Caco-2 (cell line): Measurements from ENCODE around the gene FAP. TPM values are rescaled to one million over a fixed set of nuclear protein-coding genes. Genes with fewer than 3 reads are reported as not detected.

Source experiments
- BruUV-seq: library from RNA; stranded (reverse); fragments of 400-500 nt; replicated peaks from 2 replicates; lab custom pipeline; 2021; lab: Mats Ljungman, UMichigan
- CTCF ChIA-PET: fragments of 300-600 bp; sonication (Branson Sonifier 250); formaldehyde crosslinking; loops from one replicate; lab custom pipeline; 2022; ENCODE audit warnings: antibody characterized with exemption; lab: Charles Lee
- POLR2A ChIA-PET: fragments of 300-600 bp; sonication (Branson Sonifier 250); formaldehyde crosslinking; loops from one replicate; lab custom pipeline; 2022; ENCODE audit warnings: antibody characterized with exemption; lab: Charles Lee
- DNase-seq, 2 experiments: peaks; one replicate each; pipeline versions ENCODE4 v3.0.0 to v3.0.0-alpha.2; 2020 to 2022
- H3K27me3 ChIP-seq: replicated peaks from 2 replicates; pipeline ENCODE4 v1.6.0; 2011; ENCODE audit warnings: low read length; ENCODE audit not compliant: control insufficient read depth, insufficient read depth
- H3K36me3 ChIP-seq: 2 replicates; pipeline ENCODE4 v1.5.1; 2011; ENCODE audit warnings: low read length; ENCODE audit not compliant: control insufficient read depth, insufficient read depth
- H3K4me1 ChIP-seq: fragments of 250-450 bp; sonication (Bioruptor Pico); 2 replicates; pipeline ENCODE4 v1.5.1; 2020; ENCODE audit warnings: mild to moderate bottlenecking
- H3K4me3 ChIP-seq: 2 replicates; pipeline ENCODE4 v1.5.1; 2011; ENCODE audit warnings: low read depth, mild to moderate bottlenecking, control low read depth, low read length
- H3K9me3 ChIP-seq: fragments of 250-450 bp; sonication (Bioruptor Pico); 2 replicates; pipeline ENCODE4 v1.5.1; 2020; ENCODE audit warnings: mild to moderate bottlenecking, moderate library complexity
- H3K27ac Mint-ChIP-seq: one replicate; pipeline ENCODE4 v1.8.0; 2022; ENCODE audit warnings: mixed read lengths; ENCODE audit not compliant: unreplicated experiment
- H3K27me3 Mint-ChIP-seq: one replicate; pipeline ENCODE4 v1.8.0; 2022; ENCODE audit warnings: mixed read lengths; ENCODE audit not compliant: insufficient read depth, unreplicated experiment
- H3K36me3 Mint-ChIP-seq: one replicate; pipeline ENCODE4 v1.8.0; 2022; ENCODE audit warnings: mild to moderate bottlenecking, mixed read lengths; ENCODE audit not compliant: insufficient read depth, unreplicated experiment
- H3K4me1 Mint-ChIP-seq: one replicate; pipeline ENCODE4 v1.8.0; 2022; ENCODE audit warnings: low read depth, mixed read lengths; ENCODE audit not compliant: unreplicated experiment
- H3K4me3 Mint-ChIP-seq: one replicate; pipeline ENCODE4 v1.8.0; 2022; ENCODE audit warnings: mild to moderate bottlenecking, moderate library complexity, mixed read lengths; ENCODE audit not compliant: unreplicated experiment
- H3K9me3 Mint-ChIP-seq: one replicate; pipeline ENCODE4 v1.8.0; 2022; ENCODE audit warnings: mixed read lengths; ENCODE audit not compliant: unreplicated experiment
- intact Hi-C: fragments of 100-400 bp; cut with micrococcal nuclease; formaldehyde crosslinking; loops from one replicate; pipeline ENCODE4 v1.10.0; 2022; ENCODE audit not compliant: unreplicated experiment
- total RNA-seq: library from RNA; stranded (reverse); gene quantifications from 2 replicates; pipeline ENCODE4 v1.2.3, GENCODE V29; 2022
- TF ChIP-seq, protein P1 (sequence below), 2 experiments: fragments of 200-600 bp in 1 of 2; IDR thresholded peaks; 1 replicate in 1 of 2; 2 replicates in 1 of 2; pipeline versions ENCODE4 v1.5.1 to v1.8.0; 2011 to 2022; ENCODE audit warnings: antibody characterized with exemption in 1 of 2, control low read depth in 1 of 2, inconsistent platforms in 1 of 2, low read depth in 1 of 2, low read length in 1 of 2, mild to moderate bottlenecking in 1 of 2, moderate library complexity in 1 of 2; ENCODE audit not compliant: insufficient read depth in 1 of 2, severe bottlenecking in 1 of 2, unreplicated experiment in 1 of 2

Gene FAP
- total RNA-seq, 1 experiment from 2014 or later: not detected

DNA sequence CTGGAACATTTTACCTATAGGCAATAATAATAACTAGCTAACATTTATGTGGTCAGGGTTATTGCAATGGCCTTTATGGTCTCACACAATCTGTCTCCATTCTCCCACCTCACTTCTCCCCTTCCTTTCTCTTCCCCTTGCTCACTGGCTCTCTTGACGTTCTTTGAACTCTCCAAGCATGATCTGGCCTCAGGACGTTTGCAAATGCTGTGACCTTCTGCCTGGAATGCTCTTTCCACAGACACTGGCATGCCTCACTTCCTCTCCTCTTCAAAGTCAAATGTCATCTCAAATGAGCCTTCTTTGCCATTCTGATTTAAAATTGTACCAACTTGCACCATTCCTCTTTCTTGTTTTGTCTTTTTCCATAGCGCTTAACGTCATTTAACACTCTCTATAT, 65.9 kb downstream of the FAP start:
- no peaks in the 10 kb centered on the region for H3K36me3 Mint-ChIP-seq
- POLR2A ChIA-PET: no interaction called here
- no peak for DNase-seq

DNA sequence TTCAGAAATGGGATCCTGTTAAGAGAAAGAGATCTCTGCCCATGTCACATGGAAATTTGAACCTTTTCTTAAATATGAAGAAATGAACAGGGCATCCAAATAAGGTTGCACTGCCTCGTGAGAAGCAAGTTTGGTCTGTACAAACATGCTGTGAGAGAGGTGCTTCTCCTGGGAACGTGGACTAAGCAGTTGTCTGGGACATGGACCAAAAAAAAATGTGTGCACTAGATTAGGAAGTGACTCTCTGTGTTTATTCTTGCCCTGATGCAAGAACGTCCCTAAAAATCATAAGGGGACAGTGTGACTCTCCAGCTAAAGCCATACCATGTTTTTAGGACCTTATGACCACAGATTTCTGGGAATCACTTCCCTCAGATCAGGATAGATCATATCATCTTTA, 67.5 kb downstream of the FAP start:
- Mint-ChIP-seq H3K27me3 (peaks cover 4% of the 10 kb centered on the region), H3K36me3 (no peaks in the 10 kb centered on the region), H3K27ac (no peak overlapping the region), H3K9me3 (no peaks in the 10 kb centered on the region), H3K4me3 (no peak overlapping the region), H3K4me1 (no peaks in the 10 kb centered on the region)
- DNase-seq: no peak
- intact Hi-C loops: no loop called here
- ChIA-PET CTCF (no interaction called here), POLR2A (no interaction called here)
- no TSS peak for BruUV-seq
- Histone ChIP-seq H3K4me1 (no peaks in the 10 kb centered on the region), H3K27me3 (no peaks in the 10 kb centered on the region), H3K9me3 (no peaks in the 10 kb centered on the region), H3K36me3 (no peaks in the 10 kb centered on the region), H3K4me3 (no peak overlapping the region)
- TF ChIP-seq, protein P1, sequence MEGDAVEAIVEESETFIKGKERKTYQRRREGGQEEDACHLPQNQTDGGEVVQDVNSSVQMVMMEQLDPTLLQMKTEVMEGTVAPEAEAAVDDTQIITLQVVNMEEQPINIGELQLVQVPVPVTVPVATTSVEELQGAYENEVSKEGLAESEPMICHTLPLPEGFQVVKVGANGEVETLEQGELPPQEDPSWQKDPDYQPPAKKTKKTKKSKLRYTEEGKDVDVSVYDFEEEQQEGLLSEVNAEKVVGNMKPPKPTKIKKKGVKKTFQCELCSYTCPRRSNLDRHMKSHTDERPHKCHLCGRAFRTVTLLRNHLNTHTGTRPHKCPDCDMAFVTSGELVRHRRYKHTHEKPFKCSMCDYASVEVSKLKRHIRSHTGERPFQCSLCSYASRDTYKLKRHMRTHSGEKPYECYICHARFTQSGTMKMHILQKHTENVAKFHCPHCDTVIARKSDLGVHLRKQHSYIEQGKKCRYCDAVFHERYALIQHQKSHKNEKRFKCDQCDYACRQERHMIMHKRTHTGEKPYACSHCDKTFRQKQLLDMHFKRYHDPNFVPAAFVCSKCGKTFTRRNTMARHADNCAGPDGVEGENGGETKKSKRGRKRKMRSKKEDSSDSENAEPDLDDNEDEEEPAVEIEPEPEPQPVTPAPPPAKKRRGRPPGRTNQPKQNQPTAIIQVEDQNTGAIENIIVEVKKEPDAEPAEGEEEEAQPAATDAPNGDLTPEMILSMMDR (IDR thresholded peaks at IDR 0.05; ENCODE audit: insufficient read depth in 1 of 2, low read depth in 1 of 2, low read length in 1 of 2, severe bottlenecking in 1 of 2, unreplicated experiment in 1 of 2): no peak

More for the DNA sequence above, 65.9 kb downstream of the FAP start:
- no peaks in the 10 kb centered on the region for H3K9me3 Mint-ChIP-seq
- CTCF ChIA-PET: no interaction called here
- H3K27me3 ChIP-seq: no peaks in the 10 kb centered on the region
- H3K4me3 Mint-ChIP-seq: no peak overlapping the region
- H3K9me3 ChIP-seq: no peaks in the 10 kb centered on the region
- no peaks in the 10 kb centered on the region for H3K4me1 Mint-ChIP-seq
- TF ChIP-seq, protein P1 (IDR thresholded peaks at IDR 0.05; ENCODE audit: insufficient read depth in 1 of 2, low read depth in 1 of 2, low read length in 1 of 2, severe bottlenecking in 1 of 2, unreplicated experiment in 1 of 2): no peak
- H3K4me3 ChIP-seq: no peak overlapping the region
- intact Hi-C loops: no loop called here
- no TSS peak for BruUV-seq
- H3K4me1 ChIP-seq: no peaks in the 10 kb centered on the region
- H3K27me3 Mint-ChIP-seq: peaks cover 9% of the 10 kb centered on the region
- H3K36me3 ChIP-seq: no peaks in the 10 kb centered on the region
- no peak overlapping the region for H3K27ac Mint-ChIP-seq

DNA sequence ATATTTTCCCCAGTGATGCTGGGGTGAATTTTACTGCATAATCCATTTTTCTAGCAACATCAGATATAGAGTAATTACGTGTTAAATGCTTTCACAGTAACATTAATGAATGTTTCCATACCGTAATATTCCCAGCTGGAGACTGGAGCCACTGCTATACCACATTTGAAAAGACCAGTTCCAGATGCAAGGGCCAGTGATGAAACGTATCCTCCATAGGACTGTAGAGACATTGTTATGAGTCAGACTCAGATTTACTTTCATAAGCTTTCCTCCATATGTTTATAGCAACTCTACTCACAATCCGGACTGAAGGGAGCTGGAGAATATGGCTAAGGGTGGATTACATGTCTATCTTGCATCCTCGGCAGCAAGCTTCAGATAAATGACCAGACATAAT, 68.5 kb downstream of the FAP start:
- Histone ChIP-seq H3K4me1 (no peaks in the 10 kb centered on the region), H3K27me3 (no peaks in the 10 kb centered on the region), H3K36me3 (no peaks in the 10 kb centered on the region), H3K4me3 (no peak overlapping the region), H3K9me3 (no peaks in the 10 kb centered on the region)
- TF ChIP-seq, protein P1 (IDR thresholded peaks at IDR 0.05; ENCODE audit: insufficient read depth in 1 of 2, low read depth in 1 of 2, low read length in 1 of 2, severe bottlenecking in 1 of 2, unreplicated experiment in 1 of 2): no peak
- BruUV-seq: no TSS peak
- no peak for DNase-seq
- no peaks in the 10 kb centered on the region for H3K4me1 Mint-ChIP-seq
- no peak overlapping the region for H3K4me3 Mint-ChIP-seq
- POLR2A ChIA-PET: no interaction called here
- no peak overlapping the region for H3K27ac Mint-ChIP-seq
- no peaks in the 10 kb centered on the region for H3K36me3 Mint-ChIP-seq
- H3K27me3 Mint-ChIP-seq: no peaks in the 10 kb centered on the region
- H3K9me3 Mint-ChIP-seq: no peaks in the 10 kb centered on the region
- intact Hi-C loops: no loop called here
- CTCF ChIA-PET: no interaction called here
